HG03175 (cell line): ENCODE results near the gene TEX9.
"Not testable (repeated sequence)": the region's sequence is repeated elsewhere in the genome, so short reads cannot be mapped to it uniquely, and the experiment has no call there.

Experiments used
- ATAC-seq: cut with Tn5 transposase; IDR thresholded peaks from one replicate; pipeline ENCODE4 v1.9.1; 2021; ENCODE audit warnings: mild to moderate bottlenecking, moderate library complexity; ENCODE audit not compliant: unreplicated experiment

TEX9 gene

GRCh38 chr15:56361987-56362386 is 3.2 kb upstream of the TEX9 start:
- ATAC-seq, result no peak

- ATAC-seq, result no peak
These were observed 985 bp downstream of the TEX9 start for GRCh38 chr15:56366211-56366610.

- ATAC-seq, result no peak
These were observed 1.9 kb downstream of the TEX9 start for GRCh38 chr15:56367156-56367555.

- no peak for ATAC-seq
These were observed 4.0 kb downstream of the TEX9 start for GRCh38 chr15:56369234-56369633.

- ATAC-seq, result peak; percentile 91
These were observed 6.4 kb downstream of the TEX9 start for GRCh38 chr15:56371495-56372147.

GRCh38 chr15:56374693-56375092 is 9.5 kb downstream of the TEX9 start:
- not testable (repeated sequence) for ATAC-seq

- ATAC-seq, result not testable (repeated sequence)
These were observed 12.6 kb downstream of the TEX9 start for GRCh38 chr15:56377822-56378221.

- no peak for ATAC-seq
These were observed 17.8 kb downstream of the TEX9 start for GRCh38 chr15:56383010-56383409.

- ATAC-seq, result no peak
These were observed 20.7 kb downstream of the TEX9 start for GRCh38 chr15:56385908-56386307.

- no peak for ATAC-seq
These were observed 25.6 kb downstream of the TEX9 start for GRCh38 chr15:56390739-56391267.

GRCh38 chr15:56393277-56393676 is 28.1 kb downstream of the TEX9 start:
- ATAC-seq, result no peak

- ATAC-seq, result no peak
These were observed 29.7 kb downstream of the TEX9 start for GRCh38 chr15:56394909-56395308.

GRCh38 chr15:56397325-56397724 is 32.1 kb downstream of the TEX9 start:
- ATAC-seq, result not testable (repeated sequence)

- ATAC-seq, result not testable (repeated sequence)
These were observed 34.0 kb downstream of the TEX9 start for GRCh38 chr15:56399209-56399608.

- no peak for ATAC-seq
These were observed 45.5 kb downstream of the TEX9 start for GRCh38 chr15:56410721-56411120.

GRCh38 chr15:56411122-56411749 is 46.0 kb downstream of the TEX9 start:
- no peak for ATAC-seq

- not testable (repeated sequence) for ATAC-seq
These were observed 48.0 kb downstream of the TEX9 start for GRCh38 chr15:56413114-56413733.

GRCh38 chr15:56425276-56425675 is 60.0 kb downstream of the TEX9 start:
- no peak for ATAC-seq

- ATAC-seq, result no peak
These were observed 60.8 kb downstream of the TEX9 start for GRCh38 chr15:56425976-56426375.

- no peak for ATAC-seq
These were observed 63.7 kb downstream of the TEX9 start for GRCh38 chr15:56428821-56429458.

GRCh38 chr15:56432304-56432703 is 67.1 kb downstream of the TEX9 start:
- no peak for ATAC-seq
